Liver (tissue), 9 donors: ENCODE results near the gene AP1M2. TPM values are rescaled to one million over a fixed set of nuclear protein-coding genes. Genes with fewer than 3 reads are reported as not detected.

Source experiments
- DNase-seq: peaks from one replicate; pipeline ENCODE4 v3.0.0-alpha.2; 2017; ENCODE audit warnings: low spot score
- H3K27ac ChIP-seq, 2 donors: one replicate each; pipeline ENCODE4 v1.7.0; 2013; ENCODE audit warnings: inconsistent platforms in 2 of 2, low read length in 2 of 2, control low read depth in 1 of 2, low read depth in 1 of 2, mild to moderate bottlenecking in 1 of 2
- H3K27me3 ChIP-seq, 4 donors: one replicate each; pipeline versions ENCODE4 v1.6.1 to v1.7.0; 2013; ENCODE audit warnings: low read length in 3 of 4, inconsistent platforms in 1 of 4, mild to moderate bottlenecking in 1 of 4, moderate library complexity in 1 of 4; ENCODE audit not compliant: control insufficient read depth in 4 of 4, insufficient read depth in 4 of 4
- H3K36me3 ChIP-seq, 4 donors: one replicate each; pipeline versions ENCODE4 v1.6.1 to v1.7.0; 2013; ENCODE audit warnings: low read length in 3 of 4, mild to moderate bottlenecking in 3 of 4, low read depth in 1 of 4, moderate library complexity in 1 of 4; ENCODE audit not compliant: control insufficient read depth in 4 of 4, insufficient read depth in 3 of 4
- H3K4me1 ChIP-seq, 4 donors: one replicate each; pipeline versions ENCODE4 v1.6.1 to v1.7.0; 2013; ENCODE audit warnings: low read length in 3 of 4, mild to moderate bottlenecking in 3 of 4, moderate library complexity in 1 of 4; ENCODE audit not compliant: control insufficient read depth in 4 of 4, insufficient read depth in 4 of 4
- H3K4me3 ChIP-seq, 3 donors: one replicate each; pipeline versions ENCODE4 v1.6.1 to v1.7.0; 2013; ENCODE audit warnings: low read length in 3 of 3, control low read depth in 1 of 3, low read depth in 1 of 3, mild to moderate bottlenecking in 1 of 3
- H3K9ac ChIP-seq, 2 donors: one replicate each; pipeline ENCODE4 v1.7.0; 2013; ENCODE audit warnings: low read length in 2 of 2, mild to moderate bottlenecking in 2 of 2, moderate library complexity in 2 of 2, control low read depth in 1 of 2, low read depth in 1 of 2
- H3K9me3 ChIP-seq, 4 donors: one replicate each; pipeline versions ENCODE4 v1.6.1 to v1.7.0; 2013; ENCODE audit warnings: low read length in 3 of 4; ENCODE audit not compliant: control insufficient read depth in 4 of 4
- EGR1 ChIP-seq, 2 donors: IDR thresholded peaks; 2 replicates each; pipeline ENCODE4 v1.6.1; 2016 to 2018; ENCODE audit warnings: antibody characterized with exemption in 2 of 2, low read depth in 2 of 2
- FOXA1 ChIP-seq: IDR thresholded peaks from 2 replicates; pipeline ENCODE4 v1.6.1; 2016; ENCODE audit warnings: antibody characterized with exemption
- FOXA2 ChIP-seq: IDR thresholded peaks from 2 replicates; pipeline ENCODE4 v1.6.1; 2016; ENCODE audit warnings: antibody characterized with exemption
- GABPA ChIP-seq, 2 donors: IDR thresholded peaks in 1 of 2; conservative IDR thresholded peaks in 1 of 2; 2 replicates each; pipeline ENCODE4 v1.6.1; 2016; ENCODE audit warnings: antibody characterized with exemption in 2 of 2, mild to moderate bottlenecking in 1 of 2, moderate library complexity in 1 of 2
- HNF4A ChIP-seq, 2 donors: conservative IDR thresholded peaks; 2 replicates each; pipeline ENCODE4 v1.6.1; 2016; ENCODE audit warnings: antibody characterized with exemption in 2 of 2, mild to moderate bottlenecking in 2 of 2
- HNF4G ChIP-seq: IDR thresholded peaks from 2 replicates; pipeline ENCODE4 v1.6.1; 2016; ENCODE audit warnings: antibody characterized with exemption
- JUND ChIP-seq, 2 donors: IDR thresholded peaks; 2 replicates each; pipeline ENCODE4 v1.6.1; 2016; ENCODE audit warnings: antibody characterized with exemption in 2 of 2
- MAX ChIP-seq: IDR thresholded peaks from 2 replicates; pipeline ENCODE4 v1.6.1; 2016; ENCODE audit warnings: antibody characterized with exemption
- NR2F2 ChIP-seq: IDR thresholded peaks from 2 replicates; pipeline ENCODE4 v1.6.1; 2016; ENCODE audit warnings: antibody characterized with exemption
- RAD21 ChIP-seq, 2 donors: IDR thresholded peaks; 2 replicates each; pipeline ENCODE4 v1.6.1; 2016; ENCODE audit warnings: antibody characterized with exemption in 2 of 2, mild to moderate bottlenecking in 2 of 2
- REST ChIP-seq: IDR thresholded peaks from 2 replicates; pipeline ENCODE4 v1.6.1; 2016; ENCODE audit warnings: antibody characterized with exemption, mild to moderate bottlenecking
- RXRA ChIP-seq, 2 donors: IDR thresholded peaks; 2 replicates each; pipeline ENCODE4 v1.6.1; 2017 to 2018; ENCODE audit warnings: antibody characterized with exemption in 2 of 2, mild to moderate bottlenecking in 1 of 2
- SP1 ChIP-seq: IDR thresholded peaks from 2 replicates; pipeline ENCODE4 v1.6.1; 2018; ENCODE audit warnings: antibody characterized with exemption, mild to moderate bottlenecking
- TAF1 ChIP-seq: conservative IDR thresholded peaks from 2 replicates; pipeline ENCODE4 v1.6.1; 2016; ENCODE audit warnings: antibody characterized with exemption, mild to moderate bottlenecking
- YY1 ChIP-seq: IDR thresholded peaks from 2 replicates; pipeline ENCODE4 v1.6.1; 2016; ENCODE audit warnings: antibody characterized with exemption, mild to moderate bottlenecking
- ZBTB33 ChIP-seq: IDR thresholded peaks from 2 replicates; pipeline ENCODE4 v1.6.1; 2016; ENCODE audit warnings: antibody characterized with exemption
- WGBS: extraction: QIAGEN DNeasy Blood & Tissue Kit; methylation state at CpG from one replicate; pipeline ENCODE4 v1.1.7; 2013; 5-methylcytosine and 5-hydroxymethylcytosine counted together
- polyA plus RNA-seq, 2 donors: library from polyadenylated mRNA; stranded (reverse) in 1 of 2; unstranded in 1 of 2; fragments of 200-250 nt in 1 of 2; fragments of >200 nt in 1 of 2; fragmentation: Nextera tagmentation in 1 of 2; extraction: Ambion mirVana in 1 of 2; gene quantifications; one replicate each; pipeline versions ENCODE4 v1.2.1 to v1.2.3, GENCODE V29; 2013 to 2015
- total RNA-seq, 2 donors: library from RNA; depleted of rRNA; stranded (reverse); fragments of >200 nt; gene quantifications; one replicate each; pipeline ENCODE4 v1.2.3, GENCODE V29; 2014
- TF ChIP-seq, protein P1 (sequence below): fragments of 150-350 bp; IDR thresholded peaks from 2 replicates; pipeline ENCODE4 v1.5.1; 2017; ENCODE audit warnings: improper control_type of control experiment, low read depth, low read length; ENCODE audit not compliant: missing input control
- donor health status: healthy.
- donor health status: healthy.
- donor health status: healthy.
- donor health status: healthy.
- donor health status: healthy.

The AP1M2 gene
- total and polyA plus RNA-seq, 4 donors = 0.42 to 1.3 (median 0.70) TPM

- Histone ChIP-seq H3K27ac (no peak overlapping the region), H3K9me3 (no peaks in the 10 kb centered on the region), H3K4me3 (no peak overlapping the region), H3K27me3 (no peaks in the 10 kb centered on the region), H3K9ac (no peak overlapping the region), H3K4me1 (peaks cover 0 to 2% (median under 1%) of the 10 kb centered on the region in 4 donors), H3K36me3 (no peaks in the 10 kb centered on the region)
- no peak for DNase-seq
- TF ChIP-seq NR2F2 = no peak
- TF ChIP-seq TAF1 = no peak
- no peak for TF ChIP-seq RXRA (IDR thresholded peaks at IDR 0.05)
- TF ChIP-seq JUND (IDR thresholded peaks at IDR 0.05) = no peak
- TF ChIP-seq FOXA1 = no peak
- no peak for TF ChIP-seq SP1
- TF ChIP-seq REST = no peak
- no peak for TF ChIP-seq GABPA (IDR thresholded peaks at IDR 0.05 in 1 of 2, conservative IDR thresholded peaks at IDR 0.05 in 1 of 2)
- TF ChIP-seq, protein P1, sequence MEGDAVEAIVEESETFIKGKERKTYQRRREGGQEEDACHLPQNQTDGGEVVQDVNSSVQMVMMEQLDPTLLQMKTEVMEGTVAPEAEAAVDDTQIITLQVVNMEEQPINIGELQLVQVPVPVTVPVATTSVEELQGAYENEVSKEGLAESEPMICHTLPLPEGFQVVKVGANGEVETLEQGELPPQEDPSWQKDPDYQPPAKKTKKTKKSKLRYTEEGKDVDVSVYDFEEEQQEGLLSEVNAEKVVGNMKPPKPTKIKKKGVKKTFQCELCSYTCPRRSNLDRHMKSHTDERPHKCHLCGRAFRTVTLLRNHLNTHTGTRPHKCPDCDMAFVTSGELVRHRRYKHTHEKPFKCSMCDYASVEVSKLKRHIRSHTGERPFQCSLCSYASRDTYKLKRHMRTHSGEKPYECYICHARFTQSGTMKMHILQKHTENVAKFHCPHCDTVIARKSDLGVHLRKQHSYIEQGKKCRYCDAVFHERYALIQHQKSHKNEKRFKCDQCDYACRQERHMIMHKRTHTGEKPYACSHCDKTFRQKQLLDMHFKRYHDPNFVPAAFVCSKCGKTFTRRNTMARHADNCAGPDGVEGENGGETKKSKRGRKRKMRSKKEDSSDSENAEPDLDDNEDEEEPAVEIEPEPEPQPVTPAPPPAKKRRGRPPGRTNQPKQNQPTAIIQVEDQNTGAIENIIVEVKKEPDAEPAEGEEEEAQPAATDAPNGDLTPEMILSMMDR = no peak
- no peak for TF ChIP-seq MAX
- TF ChIP-seq FOXA2 = no peak
- no peak for TF ChIP-seq HNF4G
- TF ChIP-seq EGR1 (IDR thresholded peaks at IDR 0.05; ENCODE audit: low read depth in 2 of 2) = no peak
- TF ChIP-seq HNF4A (conservative IDR thresholded peaks at IDR 0.05) = no peak
- WGBS = 91% methylated on average over 8 of the region's 8 CpGs
Observed at GRCh38 chr19:10618846-10619245, 31.7 kb upstream of the AP1M2 start.

GRCh38 chr19:10617409-10618121 is 30.5 kb upstream of the AP1M2 start:
- H3K4me3 ChIP-seq = no peak overlapping the region
- H3K36me3 ChIP-seq = no peaks in the 10 kb centered on the region
- no peak overlapping the region for H3K27ac ChIP-seq
- TF ChIP-seq SP1 (no peak), TAF1 (no peak), JUND (IDR thresholded peaks at IDR 0.05) (no peak), GABPA (IDR thresholded peaks at IDR 0.05 in 1 of 2, conservative IDR thresholded peaks at IDR 0.05 in 1 of 2) (no peak), HNF4A (conservative IDR thresholded peaks at IDR 0.05) (no peak), HNF4G (no peak), YY1 (no peak), RAD21 (IDR thresholded peaks at IDR 0.05) (no peak), REST (no peak), FOXA1 (no peak), ZBTB33 (no peak), NR2F2 (no peak)
- TF ChIP-seq, protein P1 = no peak

More at GRCh38 chr19:10617409-10618121, 30.5 kb upstream of the AP1M2 start:
- Histone ChIP-seq H3K27me3 (no peaks in the 10 kb centered on the region), H3K4me1 (peaks cover 0 to 2% (median under 1%) of the 10 kb centered on the region in 4 donors), H3K9me3 (no peaks in the 10 kb centered on the region), H3K9ac (no peak overlapping the region)
- 86% methylated on average over 15 of the region's 15 CpGs for WGBS
- no peak for DNase-seq
